CD4-positive, alpha-beta T cell treated with Interferon gamma for 1 hour (primary cell): ENCODE data around the gene CRY2.
A peak's percentile ranks its signal among the peaks of the same experiment; 100 is the strongest.

Experiments used
- DNase-seq: peaks from one replicate; pipeline ENCODE4 v3.0.0-alpha.2; 2020

The CRY2 gene

DNA sequence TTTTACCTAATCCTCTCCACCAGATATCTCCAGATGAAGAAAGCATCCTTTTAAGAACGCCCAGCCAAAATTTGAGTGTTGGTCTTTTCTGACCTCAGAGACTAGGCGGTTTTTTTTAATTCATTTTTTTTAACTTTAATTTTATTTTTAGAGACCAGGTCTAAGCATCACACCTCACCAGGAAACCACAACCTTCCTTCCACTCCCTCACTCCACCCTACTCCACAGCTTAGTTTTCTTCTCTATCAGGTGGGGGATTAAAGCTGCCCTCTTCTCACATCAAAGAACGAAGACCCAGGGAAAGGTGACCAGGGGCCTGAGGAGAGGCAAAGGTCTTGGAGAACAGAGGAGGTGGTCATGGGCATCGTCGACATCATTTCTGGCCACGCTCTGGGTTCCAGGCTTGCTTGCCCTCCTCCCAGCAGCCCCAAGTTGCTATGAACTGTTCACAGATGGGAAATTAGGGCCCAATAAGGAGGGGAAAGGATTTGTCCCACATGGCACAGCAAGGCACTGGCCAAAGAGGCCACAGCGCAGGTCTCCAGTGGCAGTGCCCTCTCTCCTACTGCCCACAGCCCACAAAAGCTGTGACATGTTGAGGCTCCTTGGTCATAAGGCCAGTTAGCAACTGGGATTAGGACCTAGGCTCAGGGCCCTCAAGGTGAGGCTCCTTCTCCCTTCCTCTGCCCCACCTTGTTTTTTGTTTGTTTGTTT, 71.8 kb downstream of the CRY2 start:
- no peak for DNase-seq

GRCh38 chr11:45919806-45920530, 72.7 kb downstream of the CRY2 start:
- no peak for DNase-seq

DNA sequence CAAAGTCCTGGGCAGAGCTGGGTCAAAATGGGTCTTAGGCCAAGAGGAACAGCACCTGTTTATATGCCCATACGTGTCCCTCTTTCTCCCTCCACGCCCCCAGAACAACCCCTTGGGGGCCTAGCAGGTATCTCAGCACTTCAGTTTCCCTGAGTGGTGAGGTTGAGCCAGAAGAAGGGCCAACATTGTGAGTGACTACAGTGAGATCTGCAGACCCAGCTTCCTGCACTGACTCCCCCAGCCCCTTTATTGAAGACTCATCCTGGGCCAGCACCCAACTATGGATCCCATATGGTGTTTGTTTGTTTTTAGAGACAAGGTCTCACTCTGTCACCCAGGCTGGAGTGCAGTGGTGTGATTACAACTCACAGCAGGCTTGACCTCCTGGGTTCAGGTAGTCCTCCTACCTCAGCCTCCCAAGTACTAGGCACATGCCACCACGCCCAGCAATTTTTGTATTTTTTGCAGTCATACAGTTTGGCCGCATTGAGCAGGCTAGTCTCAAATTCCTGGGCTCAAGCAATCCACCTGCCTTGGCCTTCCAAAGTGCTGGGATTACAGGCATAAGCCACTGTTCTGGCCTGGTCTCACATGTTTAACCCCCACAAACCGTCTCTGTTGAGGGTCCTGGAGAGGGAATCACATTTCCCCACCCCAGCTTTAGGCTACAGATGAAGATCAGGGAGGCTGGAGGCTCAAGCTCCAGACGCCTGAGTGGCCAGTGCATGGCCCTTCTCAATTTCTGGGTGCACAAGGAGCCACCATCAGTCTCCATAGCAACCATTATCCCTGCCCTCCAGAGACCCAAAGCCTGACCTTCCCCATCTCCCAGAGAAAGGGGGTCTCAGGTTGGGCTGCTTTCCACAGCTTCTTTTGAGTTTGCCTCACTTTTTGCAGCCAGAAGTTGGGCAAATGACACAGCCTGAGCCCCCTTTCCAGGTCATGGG, 73.5 kb downstream of the CRY2 start:
- no peak for DNase-seq

DNA sequence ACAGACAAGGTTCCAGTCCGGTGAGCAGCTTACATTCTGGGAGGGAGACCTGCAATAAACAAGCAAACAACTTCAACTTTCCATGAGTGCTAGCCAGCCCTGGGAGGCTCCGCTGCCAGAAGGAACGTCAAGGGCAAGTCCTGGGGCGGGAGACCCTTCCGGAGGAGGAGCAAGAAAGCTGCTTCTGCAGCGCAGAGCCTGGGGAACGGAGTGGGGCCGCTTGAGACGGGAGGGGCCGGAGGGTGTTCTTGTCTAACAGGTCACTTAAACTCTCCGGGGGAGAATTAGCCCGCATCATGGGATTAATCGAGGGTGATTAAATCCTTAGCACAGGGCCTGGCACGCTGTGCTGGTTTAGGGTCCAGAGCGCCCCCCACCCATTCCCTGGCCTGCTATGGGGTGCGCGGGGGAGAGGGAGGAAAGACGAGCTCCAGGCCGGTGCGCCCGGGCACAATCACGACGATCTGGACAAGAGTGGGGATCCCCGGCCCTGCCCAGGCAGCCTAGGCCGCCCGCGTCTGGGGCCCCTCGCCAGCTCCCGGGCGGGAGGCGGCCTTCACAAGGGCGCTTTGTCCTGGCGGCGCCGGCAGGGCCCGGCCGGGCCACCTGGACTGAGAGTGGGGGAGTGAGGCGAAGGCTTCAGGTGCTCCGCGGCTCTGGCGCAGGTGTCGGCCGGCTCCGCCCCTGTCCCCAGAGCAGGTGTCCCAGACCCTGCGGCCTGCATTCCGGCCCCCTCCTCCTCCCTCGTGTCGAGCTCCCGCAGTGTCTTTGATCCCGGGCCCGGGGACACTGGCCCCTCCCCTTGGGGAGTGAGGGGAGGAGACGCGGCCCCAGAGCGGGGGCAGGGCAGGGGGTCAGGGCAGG, 74.5 kb downstream of the CRY2 start:
- DNase-seq, result no peak

GRCh38 chr11:45922425-45923082, 75.3 kb downstream of the CRY2 start, which contains the start of gene LARGE2:
TSS of gene LARGE2 (plus strand) at chr11:45922656. CDS start at chr11:45922883, 227 bp downstream.
- peak; percentile 31 for DNase-seq

DNA sequence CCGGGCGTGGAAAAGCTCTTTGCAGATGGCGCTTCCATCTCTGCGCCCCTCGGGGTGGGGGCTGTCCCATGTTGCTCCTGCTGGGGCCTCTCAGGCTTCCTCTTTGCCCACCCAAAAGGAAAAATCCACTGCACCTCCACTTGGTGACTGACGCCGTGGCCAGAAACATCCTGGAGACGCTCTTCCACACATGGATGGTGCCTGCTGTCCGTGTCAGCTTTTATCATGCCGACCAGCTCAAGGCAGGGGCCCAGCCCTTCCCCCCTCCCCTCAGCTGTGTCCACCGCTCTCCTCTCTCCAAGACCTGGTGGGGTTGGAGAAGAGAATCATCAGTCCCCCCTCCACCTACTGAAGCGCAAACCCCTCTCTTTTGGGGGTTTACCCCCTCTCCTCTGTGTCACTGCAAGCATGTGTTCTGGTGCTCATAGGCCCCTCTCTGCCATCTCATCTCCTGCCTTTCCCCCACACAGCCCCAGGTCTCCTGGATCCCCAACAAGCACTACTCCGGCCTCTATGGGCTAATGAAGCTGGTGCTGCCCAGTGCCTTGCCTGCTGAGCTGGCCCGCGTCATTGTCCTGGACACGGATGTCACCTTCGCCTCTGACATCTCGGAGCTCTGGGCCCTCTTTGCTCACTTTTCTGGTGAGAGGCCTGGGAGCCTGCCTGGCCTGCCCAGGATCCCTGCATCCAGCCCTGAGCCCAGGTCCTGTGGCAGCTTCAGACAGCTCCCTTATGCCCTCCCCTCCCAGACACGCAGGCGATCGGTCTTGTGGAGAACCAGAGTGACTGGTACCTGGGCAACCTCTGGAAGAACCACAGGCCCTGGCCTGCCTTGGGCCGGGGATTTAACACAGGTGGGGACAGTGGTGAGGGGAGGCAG, 77.0 kb downstream of the CRY2 start:
- DNase-seq, result no peak

DNA sequence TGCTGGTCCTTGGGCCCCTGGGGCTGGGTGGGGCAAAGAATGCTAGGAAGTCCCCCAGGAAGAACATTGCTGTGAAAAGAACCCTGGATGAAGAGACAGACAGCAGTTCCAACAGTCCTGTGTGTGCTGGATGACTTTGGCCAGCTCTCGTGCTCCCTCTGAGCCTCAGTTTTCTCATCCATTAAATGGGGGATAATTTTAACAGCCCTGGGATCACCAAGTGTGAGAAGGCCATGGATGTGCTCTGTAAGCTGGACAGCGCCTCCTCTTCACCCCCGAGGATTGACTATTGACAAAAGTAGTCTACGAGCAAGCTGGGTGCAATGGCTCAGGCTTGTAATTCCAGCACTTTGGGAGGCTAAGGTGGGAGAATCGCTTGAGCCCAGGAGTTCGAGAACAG, 77.7 kb downstream of the CRY2 start:
- no peak for DNase-seq

DNA sequence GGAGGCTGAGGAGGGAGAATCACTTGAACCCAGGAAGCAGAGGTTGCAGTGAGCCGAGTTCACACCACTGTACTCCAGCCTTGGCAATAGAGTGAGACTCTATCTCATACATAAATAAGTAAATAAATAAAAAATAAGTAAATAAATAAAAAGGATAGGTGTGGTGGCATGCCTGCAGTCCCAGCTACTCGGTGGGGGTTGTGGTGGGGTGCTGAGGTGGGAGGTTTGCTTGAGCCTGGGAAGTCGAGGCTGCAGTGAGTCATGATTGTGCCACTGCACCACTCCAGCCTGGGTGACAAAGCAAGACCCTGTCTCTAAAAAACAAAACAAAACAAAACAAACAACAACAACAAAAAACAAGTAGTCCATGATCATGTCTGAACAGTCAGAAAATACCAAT, 78.3 kb downstream of the CRY2 start:
- DNase-seq, result no peak

- no peak for DNase-seq
These were observed 78.7 kb downstream of the CRY2 start for GRCh38 chr11:45926001-45926401.

DNA sequence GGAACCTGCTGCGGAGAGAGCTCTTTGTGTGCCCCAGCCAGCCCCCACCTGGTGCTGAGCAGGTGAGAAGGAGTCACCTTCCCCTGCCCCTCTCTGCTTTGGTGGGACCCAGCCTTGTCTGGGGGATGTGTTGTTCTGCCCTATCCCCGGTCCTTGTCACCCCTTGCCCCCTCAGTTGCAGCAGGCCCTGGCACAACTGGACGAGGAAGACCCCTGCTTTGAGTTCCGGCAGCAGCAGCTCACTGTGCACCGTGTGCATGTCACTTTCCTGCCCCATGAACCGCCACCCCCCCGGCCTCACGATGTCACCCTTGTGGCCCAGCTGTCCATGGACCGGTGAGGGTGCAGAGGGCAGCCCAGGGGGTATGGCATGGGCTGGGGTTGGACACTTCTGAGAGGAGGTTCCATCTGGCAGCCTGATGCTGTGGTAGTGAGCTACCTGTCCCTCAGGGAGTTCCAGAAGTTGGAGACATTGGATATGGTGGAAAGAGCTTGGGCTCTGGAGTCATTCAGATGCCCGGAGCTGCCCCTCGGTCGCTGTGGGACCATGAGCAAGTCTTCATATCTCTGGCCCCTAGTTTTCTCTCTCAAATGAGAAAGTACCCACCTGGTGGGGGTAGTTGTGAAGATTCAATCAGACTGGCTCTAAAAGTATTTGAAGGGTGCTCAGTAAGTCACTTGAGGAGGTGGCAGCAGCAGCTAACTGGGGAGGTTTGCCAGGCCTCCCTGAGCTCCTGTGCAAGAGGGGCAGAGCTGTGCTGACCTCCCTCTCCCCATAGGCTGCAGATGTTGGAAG, 79.5 kb downstream of the CRY2 start:
- no peak for DNase-seq

- DNase-seq, result no peak
These were observed 80.0 kb downstream of the CRY2 start for GRCh38 chr11:45927332-45927683.

DNA sequence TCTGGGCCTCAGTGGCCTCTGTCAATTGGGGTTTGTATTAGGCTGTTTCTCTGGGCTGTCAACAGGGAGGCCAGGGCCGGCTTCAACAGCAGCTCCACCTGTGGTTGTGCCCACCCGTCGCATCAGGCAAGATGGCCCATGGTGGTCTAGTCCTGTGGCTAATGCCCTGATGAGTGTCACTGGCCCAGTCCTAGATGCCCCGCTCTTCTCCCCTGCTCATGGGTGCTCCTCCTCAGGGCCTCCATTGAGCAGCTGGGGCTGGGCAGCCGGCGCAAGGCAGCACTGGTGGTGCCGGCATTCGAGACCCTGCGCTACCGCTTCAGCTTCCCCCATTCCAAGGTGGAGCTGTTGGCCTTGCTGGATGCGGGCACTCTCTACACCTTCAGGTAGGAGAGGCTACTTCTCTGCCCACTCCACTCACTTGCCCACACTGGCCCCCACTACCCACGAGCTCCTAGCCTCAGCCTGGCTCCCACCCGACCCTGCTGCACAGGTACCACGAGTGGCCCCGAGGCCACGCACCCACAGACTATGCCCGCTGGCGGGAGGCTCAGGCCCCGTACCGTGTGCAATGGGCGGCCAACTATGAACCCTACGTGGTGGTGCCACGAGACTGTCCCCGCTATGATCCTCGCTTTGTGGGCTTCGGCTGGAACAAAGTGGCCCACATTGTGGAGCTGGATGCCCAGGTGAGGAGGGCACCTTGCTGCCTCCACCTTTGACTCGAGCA, 80.6 kb downstream of the CRY2 start:
- DNase-seq, result no peak

DNA sequence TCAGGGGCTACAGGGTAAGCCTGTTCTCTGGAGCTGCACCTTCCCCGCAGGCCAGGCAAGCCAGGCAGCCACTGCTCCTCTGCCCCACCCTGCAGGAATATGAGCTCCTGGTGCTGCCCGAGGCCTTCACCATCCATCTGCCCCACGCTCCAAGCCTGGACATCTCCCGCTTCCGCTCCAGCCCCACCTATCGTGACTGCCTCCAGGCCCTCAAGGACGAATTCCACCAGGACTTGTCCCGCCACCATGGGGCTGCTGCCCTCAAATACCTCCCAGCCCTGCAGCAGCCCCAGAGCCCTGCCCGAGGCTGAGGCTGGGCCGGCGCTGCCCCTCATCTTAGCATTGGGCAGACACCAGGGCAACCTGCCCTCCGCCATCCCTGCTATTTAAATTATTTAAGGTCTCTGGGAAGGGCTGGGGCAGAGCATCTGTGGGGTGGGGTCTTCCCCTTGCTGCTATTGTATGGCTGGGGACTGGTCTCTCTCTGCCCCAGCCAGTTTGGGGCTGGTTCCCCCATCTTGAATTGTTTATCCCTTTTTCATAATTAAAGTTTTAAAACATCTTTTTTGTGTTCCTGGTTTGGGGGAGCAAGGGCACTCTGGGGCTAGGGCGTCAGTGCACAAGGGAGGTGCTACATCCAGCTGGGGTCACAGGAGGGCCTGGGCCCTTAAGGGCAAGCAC, 81.4 kb downstream of the CRY2 start:
- DNase-seq, result no peak

DNA sequence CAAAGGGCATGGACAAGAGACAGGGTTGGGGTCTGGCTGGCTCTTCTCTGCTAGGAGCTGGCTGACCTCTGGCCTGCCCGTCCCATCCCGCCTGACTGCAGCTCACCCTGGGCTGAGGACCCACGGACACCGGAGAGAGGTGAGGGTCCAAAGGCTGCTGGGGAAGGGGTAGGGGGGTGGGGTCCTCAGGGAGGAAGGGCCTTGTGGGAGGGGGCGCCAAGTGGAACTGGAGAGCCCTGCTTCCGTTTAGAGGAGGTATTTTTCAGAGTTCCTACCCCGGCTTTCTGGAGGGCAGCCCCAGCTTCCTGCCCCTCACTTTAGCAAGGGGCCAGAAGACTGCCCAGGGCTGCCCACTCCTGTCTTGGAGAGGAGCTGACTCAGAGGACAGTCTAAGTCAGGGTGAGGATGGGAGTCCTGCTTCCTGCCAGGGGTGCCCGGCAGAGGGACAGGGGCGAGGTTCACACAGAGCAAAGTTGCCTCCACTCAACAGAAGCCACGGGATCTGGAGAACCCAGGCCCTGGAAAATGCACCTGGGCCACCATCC, 82.3 kb downstream of the CRY2 start:
- DNase-seq, result no peak

DNA sequence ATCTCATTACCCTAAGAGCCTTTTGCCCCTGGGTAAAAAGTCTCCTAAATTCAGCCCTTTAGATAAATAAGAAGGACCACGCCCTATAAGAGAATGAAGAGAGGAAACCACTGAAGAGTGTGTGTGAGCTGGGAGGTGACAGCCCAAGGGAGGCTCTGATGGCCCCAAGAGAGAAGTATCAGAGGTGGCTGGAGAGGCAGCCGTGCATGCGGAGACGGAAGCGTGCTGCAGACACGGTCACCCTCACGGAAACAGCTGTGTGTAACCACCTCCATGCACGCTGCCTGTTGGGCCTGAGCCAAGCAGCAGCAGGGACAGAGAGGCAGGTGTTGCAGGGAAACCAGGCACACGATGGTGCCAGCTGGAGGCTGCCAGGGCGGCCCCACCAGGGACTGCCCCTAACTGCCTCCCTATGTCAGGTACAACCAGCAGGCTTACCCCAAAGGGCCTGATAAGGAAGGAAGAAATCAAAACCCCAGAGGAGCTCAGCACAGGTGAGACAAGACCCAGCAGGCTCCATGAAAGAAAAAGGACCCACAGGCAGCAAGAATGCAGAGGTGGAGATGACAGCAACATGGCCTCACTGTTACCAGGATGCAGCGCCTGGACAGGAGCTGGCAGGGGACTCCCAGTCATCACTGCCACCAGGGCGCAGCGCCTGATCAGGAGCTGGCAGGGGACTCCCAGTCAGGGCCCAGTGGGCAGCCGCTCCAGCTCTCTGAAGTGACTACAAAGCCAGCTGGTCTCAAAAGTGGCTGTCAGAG, 82.9 kb downstream of the CRY2 start:
- peak; percentile 84 for DNase-seq

GRCh38 chr11:45930951-45931570, 83.8 kb downstream of the CRY2 start:
- no peak for DNase-seq

DNA sequence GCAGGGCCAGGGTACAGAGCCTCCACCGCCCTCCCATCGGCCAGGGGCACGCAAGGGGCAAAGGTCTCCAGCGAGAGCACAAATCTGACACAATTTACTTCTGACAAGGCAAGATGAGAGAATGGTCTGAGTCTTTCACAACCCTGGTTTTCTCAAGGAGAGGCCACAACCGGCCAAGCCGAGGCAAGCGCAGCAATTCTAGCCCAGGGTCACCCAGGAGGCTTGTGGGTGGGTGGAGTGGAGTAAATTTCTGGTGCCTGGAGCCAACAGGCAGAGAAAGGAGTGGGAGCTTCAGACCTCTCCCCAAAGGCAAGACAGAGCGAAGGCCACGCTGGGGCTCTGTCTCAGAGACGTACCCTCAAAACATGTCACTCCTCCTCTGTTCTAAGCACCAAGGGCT, 84.5 kb downstream of the CRY2 start:
- no peak for DNase-seq
